Stimulated activated CD4-positive, alpha-beta T cell treated with anti-CD3 and anti-CD28 coated beads, TNF-alpha, amount 100 ng/mL, for 24 hours (primary cell): ENCODE results near the gene PRXL2B.
"Not testable (repeated sequence)": the region's sequence is repeated elsewhere in the genome, so short reads cannot be mapped to it uniquely, and the experiment has no call there.

Experiments used
- DNase-seq, 3 experiments: peaks; one replicate each; pipeline ENCODE4 v3.0.0-alpha.2; 2020; ENCODE audit warnings: low read depth in 3 of 3

Gene PRXL2B

GRCh38 chr1:2612591-2613365, 26.2 kb downstream of the PRXL2B start:
- no peak for DNase-seq

- no peak for DNase-seq
Observed at GRCh38 chr1:2614145-2614544, 27.6 kb downstream of the PRXL2B start.

GRCh38 chr1:2617971-2618470, 31.4 kb downstream of the PRXL2B start:
- no peak for DNase-seq

GRCh38 chr1:2623571-2624337, 37.2 kb downstream of the PRXL2B start:
- no peak for DNase-seq

GRCh38 chr1:2624735-2625300, 38.2 kb downstream of the PRXL2B start:
- no peak for DNase-seq

GRCh38 chr1:2625311-2625710, 38.7 kb downstream of the PRXL2B start:
- no peak for DNase-seq

- not testable (repeated sequence) for DNase-seq
Observed at GRCh38 chr1:2625748-2626147, 39.2 kb downstream of the PRXL2B start.

- DNase-seq: no peak
Observed at GRCh38 chr1:2627746-2628145, 41.2 kb downstream of the PRXL2B start.

- DNase-seq: no peak
Observed at GRCh38 chr1:2628191-2628932, 41.8 kb downstream of the PRXL2B start.

- no peak for DNase-seq
Observed at GRCh38 chr1:2628933-2629626, 42.5 kb downstream of the PRXL2B start.

GRCh38 chr1:2629627-2630497, 43.3 kb downstream of the PRXL2B start:
- no peak for DNase-seq

- no peak for DNase-seq
Observed at GRCh38 chr1:2630498-2631135, 44.0 kb downstream of the PRXL2B start.

GRCh38 chr1:2631136-2632050, 44.8 kb downstream of the PRXL2B start:
- DNase-seq: no peak

GRCh38 chr1:2632051-2632430, 45.5 kb downstream of the PRXL2B start:
- DNase-seq: no peak

- DNase-seq: no peak
Observed at GRCh38 chr1:2632561-2633361, 46.2 kb downstream of the PRXL2B start, which contains the start of gene MMEL1. MMEL1 (minus strand) TSS chr1:2633016; CDS start chr1:2629484, 3,532 bp downstream.

GRCh38 chr1:2633366-2633935, 46.9 kb downstream of the PRXL2B start:
- no peak for DNase-seq

GRCh38 chr1:2633936-2634491, 47.4 kb downstream of the PRXL2B start:
- DNase-seq: no peak
